GM19023 (cell line): ENCODE results near the gene GRHPR.

Experiments used
- ATAC-seq: cut with Tn5 transposase; IDR thresholded peaks from one replicate; pipeline ENCODE4 v1.9.1; 2021; ENCODE audit warnings: mild to moderate bottlenecking, moderate library complexity; ENCODE audit not compliant: unreplicated experiment

The GRHPR gene

GRCh38 chr9:37398464-37399025 is 24.0 kb upstream of the GRHPR start:
- no peak for ATAC-seq

- no peak for ATAC-seq
Observed at GRCh38 chr9:37399336-37399735, 23.2 kb upstream of the GRHPR start.

GRCh38 chr9:37404590-37404989 is 17.9 kb upstream of the GRHPR start:
- no peak for ATAC-seq

DNA sequence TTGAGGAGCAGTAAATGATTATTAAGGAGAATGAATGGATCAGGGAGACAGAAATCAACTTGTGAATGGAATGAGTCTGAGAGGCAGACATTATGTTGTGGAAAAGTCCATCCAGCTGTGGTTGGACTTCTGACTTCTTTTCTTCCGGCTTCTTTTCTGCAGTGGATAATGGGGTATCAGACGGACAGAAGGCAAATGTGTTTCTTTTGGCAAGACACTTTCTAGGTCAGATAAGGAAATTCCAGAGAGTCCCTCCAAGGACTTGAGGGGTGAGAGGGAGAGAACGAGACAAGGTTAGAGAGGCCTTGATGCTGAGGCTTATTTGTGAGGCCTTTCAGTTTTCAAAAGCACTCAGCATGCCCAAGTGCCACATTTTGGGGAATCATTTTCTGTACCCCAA is 17.1 kb upstream of the GRHPR start:
- no peak for ATAC-seq

DNA sequence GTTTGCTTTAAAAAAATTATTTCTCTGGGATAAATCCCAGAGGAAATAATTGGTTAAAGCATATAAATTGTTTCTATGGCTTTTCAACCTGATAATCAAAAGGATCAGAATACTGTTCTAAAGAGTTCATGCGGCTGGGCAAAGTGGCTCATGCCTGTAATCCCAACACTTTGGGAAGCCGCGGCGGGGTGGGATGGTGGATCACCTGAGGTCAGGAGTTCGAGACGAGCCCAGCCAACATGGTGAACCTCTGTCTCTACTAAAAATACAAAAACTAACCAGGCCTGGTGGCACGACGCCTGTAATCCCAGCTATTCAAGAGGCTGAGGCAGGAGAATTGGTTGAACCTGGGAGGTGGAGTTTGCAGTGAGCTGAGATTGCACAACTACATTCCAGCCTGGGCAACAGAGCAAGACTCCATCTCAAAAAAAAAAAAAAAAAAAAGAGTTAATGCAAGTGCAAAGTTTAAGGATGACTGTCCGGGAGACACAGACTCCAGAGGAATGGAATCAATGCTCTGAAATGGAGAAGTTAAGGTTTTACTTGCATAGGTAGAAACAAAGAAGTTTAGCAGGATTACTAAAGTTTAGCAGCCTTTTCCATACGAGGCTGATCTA is 16.6 kb upstream of the GRHPR start:
- ATAC-seq = no peak

DNA sequence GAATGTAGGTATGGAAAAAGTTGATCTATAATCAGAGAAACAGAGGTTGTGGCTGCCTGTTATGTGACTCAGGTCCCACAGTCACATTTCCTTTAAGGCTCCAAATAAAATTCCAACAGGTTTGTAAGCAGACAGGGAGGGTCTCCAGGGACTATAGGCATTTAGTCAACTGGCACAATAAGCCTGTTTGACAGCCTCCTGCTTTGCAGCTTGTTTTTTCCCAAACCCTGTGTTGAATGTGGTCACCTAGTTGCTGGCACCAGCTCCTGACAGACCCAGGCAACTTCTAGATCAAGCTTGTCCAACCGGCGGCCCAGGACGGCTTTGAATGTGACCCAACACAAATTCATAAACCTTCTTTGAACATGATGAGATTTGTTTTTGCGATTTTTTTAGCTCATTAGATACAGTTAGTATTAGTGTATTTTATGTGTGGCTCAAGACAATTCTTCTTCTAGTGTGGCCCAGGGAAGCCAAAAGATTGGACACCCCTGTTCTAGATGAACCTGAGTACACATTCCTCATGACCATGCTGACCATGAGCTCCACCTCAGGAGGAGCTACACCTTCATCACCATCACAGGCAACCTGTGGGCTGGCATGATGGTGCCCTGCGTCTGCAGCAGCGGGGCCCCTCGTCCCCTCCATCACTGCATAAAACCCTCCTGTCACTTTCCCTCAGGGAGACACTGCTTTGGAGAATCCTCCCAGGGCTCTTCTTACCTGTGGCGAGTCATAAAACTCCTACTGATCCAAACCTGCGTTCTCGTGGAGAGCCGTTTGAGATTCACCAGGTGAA is 15.7 kb upstream of the GRHPR start:
- ATAC-seq = no peak

DNA sequence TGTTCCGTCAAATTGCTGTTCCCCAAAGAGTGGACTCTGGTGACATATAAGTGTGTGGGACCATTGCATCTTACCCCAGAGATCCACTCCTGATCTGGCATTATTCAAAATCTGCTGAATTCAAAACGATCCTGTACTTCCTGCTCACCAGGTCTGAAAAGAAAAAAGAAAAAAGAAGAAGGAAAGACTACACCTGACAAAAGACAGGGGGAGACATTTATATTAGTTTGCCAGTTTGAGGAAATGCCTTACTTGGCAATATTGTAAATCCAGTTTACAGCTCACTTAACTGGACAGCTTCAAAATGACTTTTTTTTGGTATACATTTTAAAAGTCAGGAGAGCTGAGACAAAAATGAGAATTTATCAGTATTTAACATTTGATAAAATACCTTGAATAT is 15.0 kb upstream of the GRHPR start:
- no peak for ATAC-seq

DNA sequence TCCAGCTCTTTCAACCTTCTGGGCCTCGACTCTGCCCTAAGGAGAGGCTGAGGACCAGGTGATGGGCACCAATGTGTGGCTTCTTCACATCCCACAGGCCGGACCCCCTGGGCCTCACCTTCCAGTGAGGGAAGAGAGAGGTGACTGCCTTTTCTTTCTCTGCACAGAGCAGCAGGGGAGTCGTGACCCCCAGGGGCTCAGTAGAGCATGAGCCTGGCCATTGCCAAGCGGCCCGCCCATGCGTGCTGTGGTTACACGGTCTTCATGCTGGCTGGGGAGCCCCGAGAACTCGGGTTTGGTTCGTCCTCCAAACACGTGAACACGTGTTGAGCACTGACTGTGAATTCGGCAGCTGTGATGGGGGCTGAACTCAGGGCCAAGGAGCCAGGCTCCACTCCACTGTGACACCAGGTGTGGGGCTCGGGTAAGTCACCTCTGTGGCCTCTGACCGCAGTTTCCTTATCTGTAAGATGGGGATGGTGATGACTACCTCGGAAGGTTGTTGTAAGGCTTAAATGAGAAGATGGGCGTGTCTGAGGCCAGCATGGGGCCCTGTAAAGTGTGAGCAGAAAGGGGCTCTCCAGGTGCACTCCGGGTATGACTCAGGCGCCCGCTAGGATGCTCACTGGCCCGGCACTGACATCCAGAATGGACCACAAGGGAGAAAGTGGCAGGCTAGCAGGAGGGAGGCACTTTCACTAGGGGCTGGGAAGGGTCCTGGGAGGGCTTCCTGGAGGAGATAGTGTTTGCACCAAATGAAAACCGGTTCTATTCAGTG is 13.4 kb upstream of the GRHPR start:
- peak; percentile 80 for ATAC-seq

DNA sequence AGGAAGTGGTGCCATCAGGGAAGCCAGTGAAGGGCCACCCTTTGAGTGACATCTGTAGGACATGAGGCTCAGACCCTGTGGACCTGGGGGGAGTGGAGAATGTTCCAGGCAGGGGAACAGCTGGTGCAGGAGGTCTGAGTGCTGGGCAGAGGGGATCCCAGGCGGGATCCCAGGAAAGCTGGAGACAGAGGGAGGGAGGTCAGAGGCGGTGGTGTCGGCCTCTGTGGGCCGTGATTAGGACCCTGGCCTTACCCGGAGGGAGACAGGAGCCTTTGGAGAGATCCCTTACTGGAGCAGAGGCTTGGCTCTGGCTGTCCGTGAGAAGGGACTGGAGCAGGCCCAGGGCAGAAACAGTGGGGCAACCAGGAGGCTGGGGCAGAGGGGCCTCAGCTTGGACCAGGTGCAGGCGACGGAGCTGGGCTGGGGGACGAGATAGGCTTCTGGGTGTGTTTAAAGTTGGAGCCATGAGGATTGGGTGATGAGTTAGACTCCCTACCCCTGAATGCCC is 12.1 kb upstream of the GRHPR start:
- no peak for ATAC-seq

GRCh38 chr9:37410969-37411785 is 11.3 kb upstream of the GRHPR start:
- ATAC-seq = peak; percentile 27

DNA sequence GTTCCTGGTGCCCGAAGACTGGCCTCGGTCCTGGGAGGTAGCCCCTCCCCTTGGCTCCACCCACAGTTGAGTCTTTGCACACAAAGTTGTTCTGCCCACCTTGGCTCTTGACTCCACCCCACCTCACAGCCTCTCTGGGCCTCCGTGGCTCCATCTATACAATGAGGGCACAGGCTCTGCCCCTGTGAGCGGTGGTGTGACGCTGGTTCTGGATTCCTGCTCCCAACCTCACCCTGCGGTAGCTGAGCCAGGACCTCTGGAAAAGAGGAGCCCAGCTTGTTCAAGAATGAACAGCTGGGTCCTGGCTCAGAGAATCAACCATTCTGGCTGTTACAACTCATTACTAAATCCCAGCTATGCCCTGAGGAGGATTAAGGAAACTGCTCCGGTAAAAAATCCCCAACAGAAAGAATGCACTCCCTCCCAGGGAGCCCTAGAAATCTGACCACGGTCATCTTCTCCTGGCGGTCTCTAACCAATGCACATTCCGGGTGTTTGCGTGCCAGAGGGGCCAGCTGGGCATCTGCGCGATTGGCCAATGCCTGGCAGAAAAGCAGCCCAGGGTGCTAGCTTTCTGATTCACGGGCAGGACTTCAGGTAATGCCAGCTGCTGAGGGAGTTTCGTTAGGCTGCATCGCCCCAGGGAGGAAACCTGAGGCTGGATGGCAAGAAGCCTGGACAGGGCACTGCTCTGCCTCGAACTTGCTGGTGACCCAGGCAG is 9.9 kb upstream of the GRHPR start:
- ATAC-seq = no peak

DNA sequence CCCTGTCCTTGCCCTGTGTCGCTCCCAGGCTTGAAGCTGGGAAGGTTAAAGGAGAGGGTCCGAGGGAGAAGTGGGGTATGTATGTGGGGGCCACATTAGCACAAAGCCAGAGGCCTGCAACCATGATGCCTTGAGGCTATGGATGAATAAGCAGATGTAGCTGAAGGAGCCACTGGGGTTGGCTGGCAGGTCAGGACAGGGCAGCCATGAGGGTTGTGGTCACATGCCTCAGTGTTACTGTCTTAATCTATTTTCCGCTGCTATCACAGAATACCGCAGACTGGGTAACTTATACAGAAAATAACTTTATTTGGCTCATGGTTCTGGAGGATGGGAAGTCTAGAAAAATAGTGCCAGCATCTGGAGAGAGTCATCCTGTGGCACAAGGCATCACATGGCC is 9.2 kb upstream of the GRHPR start:
- ATAC-seq = no peak

DNA sequence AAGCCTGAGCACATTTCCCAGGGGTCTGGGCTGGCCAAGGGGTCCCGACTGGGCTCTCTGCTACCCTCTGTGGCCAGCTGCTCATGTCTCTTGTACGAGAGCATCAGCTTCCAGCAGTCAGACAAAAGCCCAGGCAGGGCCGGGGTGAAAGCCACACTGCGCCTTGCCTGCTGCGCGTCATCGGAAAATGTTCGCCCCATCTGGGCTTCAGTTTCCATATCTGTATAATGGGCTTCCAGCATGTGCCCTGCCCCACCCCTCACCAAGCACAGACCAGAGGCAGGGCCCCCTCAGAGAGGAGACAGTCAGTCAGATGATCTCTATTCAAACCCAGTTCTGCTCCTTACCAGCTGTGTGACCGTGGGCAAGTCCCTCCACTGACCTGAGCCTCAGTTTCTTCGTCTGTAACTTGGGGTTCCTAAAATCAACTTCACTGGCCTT is 8.0 kb upstream of the GRHPR start:
- no peak for ATAC-seq

DNA sequence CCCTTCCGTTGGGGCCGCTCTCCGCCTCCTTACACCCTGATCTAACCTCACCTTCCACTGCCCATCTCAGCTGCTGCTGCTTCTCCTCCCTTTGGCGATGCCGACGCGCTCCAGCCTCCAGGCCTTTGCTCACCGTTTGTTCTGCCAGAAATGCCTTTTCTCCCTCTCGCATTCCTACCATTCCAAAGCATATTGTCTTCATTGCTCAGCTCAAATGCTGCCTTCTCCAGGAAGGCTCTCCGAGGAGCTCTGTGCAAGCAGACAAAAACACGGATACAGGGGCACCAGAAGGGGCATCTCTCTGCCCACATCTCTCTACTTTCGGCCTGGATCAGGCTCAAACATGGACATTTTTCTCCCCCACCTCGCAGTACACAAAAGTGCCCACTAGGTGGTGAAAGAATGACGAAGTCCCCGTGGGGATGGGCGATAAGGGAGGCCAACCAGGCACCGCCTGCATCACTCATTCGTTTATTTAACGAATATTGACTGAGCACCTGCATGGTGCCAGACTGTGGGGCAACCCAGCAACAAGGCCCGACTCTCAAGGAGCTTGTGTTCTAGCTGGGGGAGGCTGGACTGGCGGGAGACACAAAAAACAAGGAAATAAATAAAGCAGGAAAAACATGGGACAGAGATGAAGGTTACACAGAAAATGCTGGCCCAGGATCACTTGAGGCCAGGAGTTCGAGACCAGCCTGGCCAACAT is 7.3 kb upstream of the GRHPR start:
- no peak for ATAC-seq

DNA sequence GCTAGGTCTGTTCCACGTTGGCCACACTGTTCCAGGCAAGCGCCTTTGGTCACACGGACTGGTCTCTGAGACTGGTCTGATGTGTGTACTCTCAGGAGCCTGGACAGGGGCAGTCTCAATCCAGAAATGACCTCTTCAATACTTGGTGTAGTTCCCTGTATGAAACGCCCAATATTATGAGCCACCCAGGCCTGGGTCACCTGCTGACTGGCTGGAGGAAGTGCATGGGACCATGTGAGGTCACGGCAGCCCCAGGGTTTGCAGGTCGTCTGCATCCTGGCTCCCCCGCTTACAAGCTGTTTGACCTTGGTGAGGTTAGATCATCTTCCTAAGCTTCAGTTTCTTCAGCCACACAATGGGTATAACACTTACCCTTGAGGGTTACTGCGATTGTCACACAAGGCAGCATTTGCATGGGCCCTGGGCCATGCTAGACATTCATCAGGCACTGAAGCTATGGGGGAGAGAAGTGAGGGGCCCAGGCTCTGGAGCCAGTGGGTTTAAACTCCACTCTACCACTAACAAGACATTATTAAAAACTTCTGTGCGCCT is 5.2 kb upstream of the GRHPR start:
- no peak for ATAC-seq

DNA sequence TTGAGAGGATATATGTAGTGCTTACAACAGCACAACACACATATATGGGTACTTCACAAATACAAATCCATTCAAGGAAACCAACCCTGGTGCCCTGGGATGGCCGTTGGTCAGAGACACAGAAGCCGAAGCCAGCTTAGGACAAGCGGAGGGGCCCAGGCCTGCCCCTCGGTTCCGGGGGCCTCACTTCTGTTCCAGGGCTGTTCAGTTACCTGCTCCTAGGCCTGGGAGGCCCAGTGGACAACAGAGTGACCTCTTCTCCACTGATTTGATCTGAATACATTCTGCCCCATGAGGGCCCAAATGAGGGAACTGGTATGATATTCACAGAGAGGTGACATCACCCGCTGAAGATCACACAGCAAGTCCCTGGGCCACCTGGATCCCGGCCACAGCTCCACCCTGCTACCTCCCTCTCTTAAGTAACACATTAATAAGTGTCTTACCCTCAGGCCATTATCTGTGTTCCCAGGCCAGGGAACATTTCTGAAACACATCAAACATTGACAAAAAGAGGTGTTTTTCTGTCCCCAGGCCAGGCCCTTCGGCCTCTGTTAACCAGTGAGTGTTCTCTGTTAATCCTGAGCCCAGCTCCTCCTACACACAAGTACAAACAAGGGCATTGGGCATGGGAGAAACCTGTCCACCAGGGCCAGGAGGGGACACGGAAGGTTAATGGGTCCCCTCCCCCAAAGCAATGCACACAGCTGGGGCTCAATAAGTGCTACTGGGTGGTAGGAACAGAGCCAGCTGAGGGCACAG is 4.5 kb upstream of the GRHPR start:
- ATAC-seq = no peak

GRCh38 chr9:37419204-37419603 is 3.3 kb upstream of the GRHPR start:
- no peak for ATAC-seq
